ENCODE results near the gene TRIP12.
A peak's percentile ranks its signal among the peaks of the same experiment; 100 is the strongest.
"Not testable (repeated sequence)": the region's sequence is repeated elsewhere in the genome, so short reads cannot be mapped to it uniquely, and the experiment has no call there.

Gene TRIP12

GRCh38 chr2:229921101-229921891, 513 bp downstream of the TRIP12 start:
- peak; percentile 63 for DNase-seq (ENCODE audit: low spot score)
- no peak for FAIRE-seq

GRCh38 chr2:229920011-229920641, 1.7 kb downstream of the TRIP12 start:
- FAIRE-seq (no peak), DNase-seq (ENCODE audit: low spot score) (no peak)

- DNase-seq (ENCODE audit: low spot score) = no peak
- FAIRE-seq = no peak
Measured at GRCh38 chr2:229917793-229918192, 4.0 kb downstream of the TRIP12 start.

- FAIRE-seq = no peak
Measured at GRCh38 chr2:229914171-229914570, 7.6 kb downstream of the TRIP12 start.

GRCh38 chr2:229910832-229911412, 10.9 kb downstream of the TRIP12 start:
- DNase-seq (ENCODE audit: low spot score) (peak; percentile 12), FAIRE-seq (no peak)

More at GRCh38 chr2:229914171-229914570, 7.6 kb downstream of the TRIP12 start:
- no peak for DNase-seq (ENCODE audit: low spot score)

GRCh38 chr2:229910147-229910831, 11.5 kb downstream of the TRIP12 start:
- FAIRE-seq = no peak
- DNase-seq (ENCODE audit: low spot score) = no peak

- FAIRE-seq (no peak), DNase-seq (ENCODE audit: low spot score) (no peak)
Measured at GRCh38 chr2:229909090-229909489, 12.7 kb downstream of the TRIP12 start.

- no peak for DNase-seq (ENCODE audit: low spot score)
- no peak for FAIRE-seq
Measured at GRCh38 chr2:229905601-229906000, 16.2 kb downstream of the TRIP12 start.

GRCh38 chr2:229903037-229903436, 18.8 kb downstream of the TRIP12 start:
- no peak for DNase-seq (ENCODE audit: low spot score)
- no peak for FAIRE-seq

- DNase-seq (ENCODE audit: low spot score) = peak; percentile 75
- no peak for FAIRE-seq
Measured at GRCh38 chr2:229901819-229902218, 20.0 kb downstream of the TRIP12 start.

- not testable (repeated sequence) for DNase-seq (ENCODE audit: low spot score); FAIRE-seq
Measured at GRCh38 chr2:229900514-229900913, 21.3 kb downstream of the TRIP12 start.

GRCh38 chr2:229900012-229900411, 21.8 kb downstream of the TRIP12 start:
- no peak for FAIRE-seq
- DNase-seq (ENCODE audit: low spot score) = no peak

- DNase-seq (ENCODE audit: low spot score) = no peak
- FAIRE-seq = no peak
Measured at GRCh38 chr2:229899604-229900003, 22.2 kb downstream of the TRIP12 start.

- FAIRE-seq (no peak), DNase-seq (ENCODE audit: low spot score) (no peak)
Measured at GRCh38 chr2:229896857-229897256, 25.0 kb downstream of the TRIP12 start.

GRCh38 chr2:229889023-229889422, 32.8 kb downstream of the TRIP12 start:
- no peak for FAIRE-seq
- DNase-seq (ENCODE audit: low spot score) = no peak

- FAIRE-seq (no peak), DNase-seq (ENCODE audit: low spot score) (no peak)
Measured at GRCh38 chr2:229888031-229888430, 33.8 kb downstream of the TRIP12 start.

GRCh38 chr2:229887441-229887840, 34.4 kb downstream of the TRIP12 start:
- FAIRE-seq (no peak), DNase-seq (ENCODE audit: low spot score) (no peak)

GRCh38 chr2:229884775-229885699, 36.8 kb downstream of the TRIP12 start:
- DNase-seq (ENCODE audit: low spot score) (no peak), FAIRE-seq (no peak)

GRCh38 chr2:229882583-229882982, 39.2 kb downstream of the TRIP12 start:
- no peak for FAIRE-seq
- DNase-seq (ENCODE audit: low spot score) = no peak

GRCh38 chr2:229880892-229881586, 40.8 kb downstream of the TRIP12 start:
- no peak for DNase-seq (ENCODE audit: low spot score)
- no peak for FAIRE-seq
